Brain microvascular endothelial cell (primary cell): ENCODE results near the gene DPYD.

Source experiments
- DNase-seq: peaks from one replicate; pipeline ENCODE4 v3.0.0-alpha.2; 2020
- H3K27ac ChIP-seq: fragments of 250-450 bp; sonication (Bioruptor Pico); 2 replicates; pipeline ENCODE4 v1.5.1; 2020; ENCODE audit warnings: mild to moderate bottlenecking, moderate library complexity
- H3K27me3 ChIP-seq: fragments of 250-450 bp; sonication (Bioruptor Pico); replicated peaks from 2 replicates; pipeline ENCODE4 v1.5.1; 2020; ENCODE audit warnings: mild to moderate bottlenecking
- H3K36me3 ChIP-seq: fragments of 250-450 bp; sonication (Bioruptor Pico); replicated peaks from 2 replicates; pipeline ENCODE4 v1.5.1; 2020; ENCODE audit warnings: mild to moderate bottlenecking
- H3K4me3 ChIP-seq: 2 replicates; pipeline ENCODE4 v1.5.1; 2011; ENCODE audit warnings: low read depth, mild to moderate bottlenecking, control low read depth, low read length, moderate library complexity
- in situ Hi-C: cut with HindIII; loops from 2 replicates; pipeline ENCODE4 v1.10.0; 2017; ENCODE audit warnings: low sequenced_read_pairs, low pct_ligation_motif_present
- TF ChIP-seq, protein P1 (sequence below): IDR thresholded peaks from 2 replicates; pipeline ENCODE4 v1.5.1; 2011; ENCODE audit warnings: low read depth, mild to moderate bottlenecking, moderate library complexity, low read length, control low read depth, inconsistent platforms; ENCODE audit errors: missing control alignments

The DPYD gene

GRCh38 chr1:97164276-97164639 is 756.6 kb downstream of the DPYD start:
- in situ Hi-C loops: no loop called here
- Histone ChIP-seq H3K27me3 (no peaks in the 10 kb centered on the region), H3K27ac (no peak overlapping the region), H3K4me3 (no peak overlapping the region), H3K36me3 (no peaks in the 10 kb centered on the region)
- TF ChIP-seq, protein P1, sequence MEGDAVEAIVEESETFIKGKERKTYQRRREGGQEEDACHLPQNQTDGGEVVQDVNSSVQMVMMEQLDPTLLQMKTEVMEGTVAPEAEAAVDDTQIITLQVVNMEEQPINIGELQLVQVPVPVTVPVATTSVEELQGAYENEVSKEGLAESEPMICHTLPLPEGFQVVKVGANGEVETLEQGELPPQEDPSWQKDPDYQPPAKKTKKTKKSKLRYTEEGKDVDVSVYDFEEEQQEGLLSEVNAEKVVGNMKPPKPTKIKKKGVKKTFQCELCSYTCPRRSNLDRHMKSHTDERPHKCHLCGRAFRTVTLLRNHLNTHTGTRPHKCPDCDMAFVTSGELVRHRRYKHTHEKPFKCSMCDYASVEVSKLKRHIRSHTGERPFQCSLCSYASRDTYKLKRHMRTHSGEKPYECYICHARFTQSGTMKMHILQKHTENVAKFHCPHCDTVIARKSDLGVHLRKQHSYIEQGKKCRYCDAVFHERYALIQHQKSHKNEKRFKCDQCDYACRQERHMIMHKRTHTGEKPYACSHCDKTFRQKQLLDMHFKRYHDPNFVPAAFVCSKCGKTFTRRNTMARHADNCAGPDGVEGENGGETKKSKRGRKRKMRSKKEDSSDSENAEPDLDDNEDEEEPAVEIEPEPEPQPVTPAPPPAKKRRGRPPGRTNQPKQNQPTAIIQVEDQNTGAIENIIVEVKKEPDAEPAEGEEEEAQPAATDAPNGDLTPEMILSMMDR: no peak
- no peak for DNase-seq

- no peaks in the 10 kb centered on the region for H3K27me3 ChIP-seq
- TF ChIP-seq, protein P1: no peak
Observed at GRCh38 chr1:97163591-97164275, 757.1 kb downstream of the DPYD start.

GRCh38 chr1:97160818-97161217 is 760.0 kb downstream of the DPYD start:
- in situ Hi-C loops: no loop called here
- no peak for DNase-seq
- no peaks in the 10 kb centered on the region for H3K36me3 ChIP-seq
- H3K27me3 ChIP-seq: no peaks in the 10 kb centered on the region
- TF ChIP-seq, protein P1: no peak
- no peak overlapping the region for H3K4me3 ChIP-seq
- H3K27ac ChIP-seq: no peak overlapping the region

More at GRCh38 chr1:97163591-97164275, 757.1 kb downstream of the DPYD start:
- in situ Hi-C loops: no loop called here
- H3K27ac ChIP-seq: no peak overlapping the region
- H3K36me3 ChIP-seq: no peaks in the 10 kb centered on the region
- H3K4me3 ChIP-seq: no peak overlapping the region
- DNase-seq: no peak

DNA sequence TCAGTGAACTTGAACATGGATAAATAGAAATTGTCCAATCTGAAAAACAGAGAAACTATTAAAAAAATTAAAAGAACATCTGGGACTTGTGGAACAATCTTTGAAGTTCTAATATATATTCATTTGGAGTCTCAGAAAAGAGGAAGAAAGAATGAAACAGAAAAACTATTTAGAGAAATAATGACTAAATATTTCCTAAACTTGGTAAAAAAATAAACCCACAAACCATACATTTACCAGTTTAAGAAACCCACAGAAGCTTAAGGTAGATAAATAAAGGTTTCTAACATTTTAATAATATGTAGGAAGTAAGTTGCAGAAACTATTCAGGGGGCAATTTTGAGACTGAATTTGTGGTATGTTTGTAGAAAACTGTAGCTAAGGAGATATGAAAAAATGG is 761.5 kb downstream of the DPYD start:
- no peaks in the 10 kb centered on the region for H3K36me3 ChIP-seq
- no peak overlapping the region for H3K4me3 ChIP-seq
- DNase-seq: no peak
- no peaks in the 10 kb centered on the region for H3K27me3 ChIP-seq
- in situ Hi-C loops: no loop called here
- TF ChIP-seq, protein P1: no peak
- H3K27ac ChIP-seq: no peak overlapping the region

GRCh38 chr1:97158691-97159096 is 762.1 kb downstream of the DPYD start:
- TF ChIP-seq, protein P1: no peak
- H3K27ac ChIP-seq: no peak overlapping the region
- no peaks in the 10 kb centered on the region for H3K27me3 ChIP-seq
- no peak overlapping the region for H3K4me3 ChIP-seq
- H3K36me3 ChIP-seq: no peaks in the 10 kb centered on the region
- DNase-seq: no peak
- in situ Hi-C loops: no loop called here

GRCh38 chr1:97157991-97158390 is 762.8 kb downstream of the DPYD start:
- Histone ChIP-seq H3K36me3 (no peaks in the 10 kb centered on the region), H3K4me3 (no peak overlapping the region), H3K27ac (no peak overlapping the region), H3K27me3 (no peaks in the 10 kb centered on the region)
- TF ChIP-seq, protein P1: no peak
- no peak for DNase-seq
- in situ Hi-C loops: no loop called here
